NCI-H2171 (cell line): ENCODE data around the gene SEMA5B.

Source experiments
- DNase-seq: peaks from one replicate; lab custom pipeline; 2025; lab: John Stamatoyannopoulos, UW

Gene SEMA5B

DNA sequence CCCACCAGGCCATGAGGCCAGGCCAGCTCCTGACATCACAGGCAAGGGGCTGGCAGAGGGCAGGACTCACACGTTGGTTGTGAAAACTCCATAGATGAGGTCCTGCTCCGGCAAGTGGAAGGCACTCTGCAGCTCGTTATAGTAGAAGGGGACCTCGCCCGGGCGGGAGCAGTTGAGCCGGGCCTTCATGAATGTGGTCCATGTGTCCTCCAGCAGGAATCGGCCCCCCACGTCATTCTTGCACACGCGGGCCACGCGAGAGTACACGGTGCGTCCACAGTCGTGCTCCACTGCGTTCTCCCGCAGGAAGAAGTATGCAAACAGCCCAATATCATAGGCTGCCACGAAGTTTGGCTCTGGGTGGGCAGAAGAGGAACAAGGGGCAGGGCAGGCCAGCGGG, 101.2 kb downstream of the SEMA5B start:
- no peak for DNase-seq

DNA sequence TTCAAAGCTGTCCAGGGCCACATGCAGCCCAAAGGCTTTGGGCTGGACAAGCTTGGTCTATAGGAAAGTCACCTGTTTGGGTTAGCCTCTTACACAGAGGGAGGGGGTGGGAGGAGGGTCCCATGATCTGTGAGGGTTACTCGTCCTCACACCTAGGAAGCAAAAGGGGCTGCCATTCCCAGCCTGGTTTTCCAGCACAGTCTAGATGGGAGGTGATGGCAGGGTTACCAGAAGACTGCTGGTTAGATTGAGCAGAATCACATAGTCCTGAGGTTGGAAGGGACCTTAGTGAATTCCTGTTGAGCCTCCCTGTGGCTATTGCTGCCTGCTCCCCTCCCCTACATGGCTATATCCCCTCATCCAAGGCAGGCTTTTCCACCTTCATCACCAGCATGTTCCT, 101.8 kb downstream of the SEMA5B start:
- DNase-seq = no peak

DNA sequence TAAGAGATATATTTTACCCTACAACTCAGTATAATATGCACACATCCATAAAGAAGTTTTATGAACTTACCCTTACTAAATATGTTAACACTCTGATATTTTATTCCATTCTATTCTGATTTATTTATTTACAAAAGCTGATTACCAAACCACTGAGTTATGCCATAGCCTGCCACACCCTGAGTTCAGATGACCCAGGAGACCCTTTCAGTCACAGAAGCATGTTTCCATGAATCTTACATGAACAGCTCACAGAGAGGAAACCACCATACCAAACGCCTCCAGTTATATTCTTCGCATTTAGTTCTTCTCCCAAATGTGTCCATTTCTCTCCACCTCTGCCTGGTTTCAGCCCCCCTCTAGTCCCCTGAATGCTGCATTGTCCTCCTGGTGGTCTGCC, 103.5 kb downstream of the SEMA5B start:
- DNase-seq = no peak

DNA sequence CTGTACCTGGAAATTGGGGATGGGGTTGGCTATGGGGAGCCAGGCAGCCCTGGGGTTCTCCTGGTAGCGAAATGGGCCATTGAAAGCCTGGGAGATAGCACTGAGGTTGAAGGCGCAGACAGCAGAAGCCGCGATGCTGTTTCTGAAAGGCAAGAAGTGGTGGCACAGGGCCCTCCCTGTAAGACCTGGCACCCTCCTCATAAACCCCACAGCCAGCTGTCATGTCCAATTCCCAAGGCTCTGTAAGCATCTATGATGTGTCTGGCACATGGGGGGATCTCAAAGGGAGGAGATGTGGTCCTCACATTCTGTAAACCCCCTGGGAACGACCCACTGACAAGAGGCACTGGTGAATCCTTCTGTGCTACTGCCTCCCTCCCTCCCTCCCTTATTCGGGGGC, 104.0 kb downstream of the SEMA5B start:
- no peak for DNase-seq

DNA sequence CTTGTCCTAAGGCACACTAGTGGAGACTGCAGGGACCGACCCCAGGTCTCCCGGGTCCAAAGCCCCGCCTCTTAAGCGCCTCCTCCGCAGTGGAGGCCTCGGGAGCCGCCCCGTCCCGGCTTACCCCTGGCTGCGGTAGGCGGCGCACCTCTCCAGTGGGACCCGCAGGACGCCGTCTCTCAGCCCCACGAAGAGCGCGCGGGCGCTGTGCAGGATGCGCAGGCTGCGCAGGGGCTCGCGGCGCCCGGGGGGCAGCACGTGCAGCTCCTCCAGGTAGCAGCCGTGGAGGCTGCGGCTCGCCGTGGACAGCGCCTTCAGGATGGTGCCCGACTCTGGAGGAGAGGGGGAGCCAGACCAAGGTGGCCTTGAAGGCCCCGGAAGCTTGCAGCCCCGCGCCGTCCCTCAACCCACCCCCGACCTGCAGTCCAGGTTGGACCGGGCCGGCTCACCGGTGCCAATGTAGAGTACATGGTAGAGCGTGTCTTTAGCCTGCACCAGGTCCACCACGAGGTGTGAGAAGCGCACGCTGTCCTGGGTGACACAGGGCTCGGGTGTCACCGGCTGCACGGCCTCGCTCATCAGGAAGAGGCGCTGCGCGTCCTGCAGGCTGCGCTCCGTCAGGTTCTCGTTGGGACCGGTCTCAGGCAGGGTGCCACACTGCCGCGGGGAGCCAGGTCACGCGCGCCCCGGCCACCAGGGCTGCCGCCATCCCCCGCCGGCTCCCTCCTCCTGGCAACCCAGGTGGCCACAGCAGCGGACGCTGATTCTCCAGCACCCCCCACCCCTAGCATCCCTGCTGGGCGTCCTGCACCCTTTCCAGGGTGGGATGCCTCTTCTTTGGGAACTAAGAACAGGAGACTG, 105.5 kb downstream of the SEMA5B start:
- no peak for DNase-seq

DNA sequence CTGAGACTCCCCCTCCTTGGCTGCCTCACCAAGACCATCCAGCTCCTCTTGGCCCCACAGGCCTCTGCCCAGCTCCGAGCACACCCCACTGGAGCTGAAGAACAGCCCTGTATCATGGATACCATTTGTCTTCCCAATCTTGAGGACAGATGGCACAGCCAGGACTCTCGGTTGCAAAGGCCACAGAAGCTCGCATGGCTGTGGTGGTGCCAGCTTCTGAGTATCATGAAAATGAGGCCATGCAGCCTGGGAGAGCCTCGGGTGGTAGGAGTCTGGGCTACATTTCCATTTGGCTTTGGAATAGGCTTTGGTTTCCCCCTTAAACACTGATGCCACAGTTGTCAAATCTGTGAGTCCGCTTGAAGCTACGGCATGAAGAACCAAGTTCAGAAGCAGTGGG, 106.6 kb downstream of the SEMA5B start:
- no peak for DNase-seq

DNA sequence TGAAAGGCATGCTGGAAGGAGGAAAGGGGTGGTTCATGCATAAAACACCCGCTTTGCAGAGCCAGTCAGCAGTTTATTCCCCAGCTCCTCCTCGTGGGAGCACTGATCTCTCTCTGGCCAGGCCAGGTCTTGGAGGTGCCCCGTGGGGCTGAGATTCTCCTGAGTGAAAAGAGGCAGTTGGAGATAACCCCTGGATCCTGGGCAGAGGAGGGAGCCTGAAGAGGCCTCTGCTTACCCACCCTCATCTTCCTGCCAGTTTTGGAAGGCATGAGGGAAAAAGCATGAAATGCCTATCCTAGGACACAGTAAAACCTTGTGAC, 108.3 kb downstream of the SEMA5B start:
- DNase-seq = no peak

DNA sequence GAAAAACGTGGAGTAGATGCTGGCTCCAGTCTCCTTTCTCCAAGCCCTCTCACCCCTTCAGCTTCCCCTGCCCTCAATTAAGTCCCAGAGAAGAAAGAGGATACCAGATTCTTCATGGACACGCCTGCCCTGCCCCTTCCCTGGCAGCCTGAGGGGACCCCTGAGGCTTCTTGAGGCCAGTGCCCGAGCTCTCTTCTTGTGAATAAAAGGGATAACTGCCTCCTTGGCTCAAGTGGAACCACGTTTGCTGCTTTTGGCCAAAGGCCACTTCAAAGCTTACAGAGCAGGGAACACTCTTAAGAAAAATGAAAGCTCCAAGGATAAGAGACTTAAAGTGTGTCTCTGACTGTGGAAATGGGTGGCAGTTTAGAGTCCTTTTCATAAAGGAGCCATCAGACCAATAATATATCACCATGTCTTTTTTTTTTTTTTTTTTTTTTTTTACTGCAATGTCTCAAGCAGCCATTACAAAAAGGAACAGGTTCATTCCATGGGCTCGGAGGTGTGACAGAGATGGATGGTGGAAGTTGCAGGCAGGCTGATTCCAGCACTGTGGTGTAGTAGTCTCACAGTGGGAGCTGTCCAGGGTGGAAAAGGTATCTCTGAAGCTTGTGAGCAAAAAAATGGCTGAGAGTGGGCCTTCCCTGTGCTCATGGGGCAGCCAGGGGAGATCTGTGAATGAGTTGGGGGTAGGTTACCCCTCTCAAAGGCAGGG, 108.8 kb downstream of the SEMA5B start:
- no peak for DNase-seq

DNA sequence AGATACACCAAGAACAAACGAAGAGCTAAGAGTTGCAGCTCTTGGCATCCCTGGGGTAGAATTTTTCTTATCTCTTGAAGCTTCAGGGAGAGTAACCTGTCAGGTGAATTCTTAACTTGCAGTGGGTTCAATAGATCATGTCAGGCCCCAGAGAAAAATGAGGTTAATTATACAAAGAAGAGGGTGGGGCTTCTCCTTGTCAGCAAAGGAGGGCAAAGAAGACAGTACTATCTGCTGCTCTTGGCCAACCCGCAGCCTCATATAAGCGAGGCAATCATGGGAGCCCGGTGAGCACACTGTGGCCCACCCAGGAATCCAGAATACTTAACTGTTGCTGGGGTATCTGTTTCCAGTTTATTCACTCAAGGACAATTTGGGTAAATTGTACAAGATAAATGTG, 110.2 kb downstream of the SEMA5B start:
- no peak for DNase-seq

DNA sequence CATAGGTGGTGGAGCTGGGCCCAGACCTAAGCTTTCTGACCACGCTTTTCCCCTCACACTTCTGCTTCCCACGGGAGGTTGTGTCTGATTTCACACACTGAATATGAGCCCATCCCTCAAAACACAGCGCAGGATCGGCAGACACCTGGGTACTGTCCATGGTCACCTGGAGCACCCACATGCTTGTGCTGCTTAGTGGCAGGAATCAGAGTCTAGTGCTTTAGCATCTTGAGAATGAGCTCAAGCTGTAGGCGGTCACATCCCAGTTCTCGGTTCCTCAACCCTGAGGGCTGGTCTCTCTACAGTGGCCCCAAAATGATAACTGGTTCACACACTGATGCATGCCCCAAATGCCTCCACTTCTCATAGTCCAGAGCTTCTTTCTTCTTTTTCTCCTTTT, 111.0 kb downstream of the SEMA5B start:
- DNase-seq = no peak

DNA sequence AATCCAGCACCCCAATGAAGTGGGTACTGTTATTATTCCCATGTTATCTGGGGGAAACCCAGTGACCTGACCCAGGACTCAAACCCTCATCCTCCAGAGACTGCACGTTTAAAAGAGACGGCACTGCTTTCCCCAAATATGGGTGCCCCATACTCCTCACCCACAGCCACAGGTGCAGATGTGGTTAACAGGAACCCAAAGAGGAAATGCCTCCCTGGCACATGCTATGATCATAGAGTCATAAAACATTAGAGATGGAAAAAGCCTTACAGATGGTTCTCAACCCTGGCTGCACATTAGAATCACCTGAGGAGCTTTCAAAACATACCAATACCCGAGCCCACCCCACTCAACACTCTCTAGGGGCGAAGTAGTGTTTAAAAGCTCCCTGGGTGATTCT, 111.5 kb downstream of the SEMA5B start:
- DNase-seq = no peak

DNA sequence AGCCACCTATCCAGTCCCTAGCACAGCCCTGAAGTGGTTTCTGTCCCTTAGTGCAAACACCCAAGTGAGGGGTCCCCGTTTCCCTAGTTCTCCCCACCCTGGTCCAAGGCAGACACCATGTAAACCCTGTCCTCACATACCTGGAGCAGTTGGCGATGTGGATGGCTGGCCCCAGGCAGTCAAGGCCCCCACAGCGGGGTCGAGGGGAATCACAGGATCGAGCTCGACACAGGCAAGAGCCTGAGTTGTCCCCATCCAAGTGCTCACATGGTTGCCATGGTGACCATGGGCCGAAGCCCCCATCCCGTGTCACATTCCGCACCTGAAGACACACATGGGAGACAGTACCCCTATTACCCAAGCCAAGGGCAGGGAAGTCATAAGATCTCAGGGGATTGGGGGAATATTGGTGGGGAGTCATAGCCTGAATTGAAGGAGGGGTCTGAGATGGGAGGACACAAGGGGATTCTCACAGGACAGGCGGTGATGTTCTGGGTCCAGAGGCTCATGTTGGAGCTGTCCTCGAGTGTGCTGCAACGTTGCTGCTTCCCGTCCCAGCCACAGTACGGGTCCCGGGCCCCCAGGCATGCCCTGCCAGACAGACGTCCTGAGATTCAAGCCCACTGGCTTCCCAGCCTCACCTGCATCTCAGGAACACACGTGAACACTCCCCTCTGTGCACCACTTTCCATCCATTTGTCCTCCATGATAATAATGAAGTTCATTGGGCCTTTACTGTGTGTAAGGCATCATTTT, 112.1 kb downstream of the SEMA5B start:
- no peak for DNase-seq

DNA sequence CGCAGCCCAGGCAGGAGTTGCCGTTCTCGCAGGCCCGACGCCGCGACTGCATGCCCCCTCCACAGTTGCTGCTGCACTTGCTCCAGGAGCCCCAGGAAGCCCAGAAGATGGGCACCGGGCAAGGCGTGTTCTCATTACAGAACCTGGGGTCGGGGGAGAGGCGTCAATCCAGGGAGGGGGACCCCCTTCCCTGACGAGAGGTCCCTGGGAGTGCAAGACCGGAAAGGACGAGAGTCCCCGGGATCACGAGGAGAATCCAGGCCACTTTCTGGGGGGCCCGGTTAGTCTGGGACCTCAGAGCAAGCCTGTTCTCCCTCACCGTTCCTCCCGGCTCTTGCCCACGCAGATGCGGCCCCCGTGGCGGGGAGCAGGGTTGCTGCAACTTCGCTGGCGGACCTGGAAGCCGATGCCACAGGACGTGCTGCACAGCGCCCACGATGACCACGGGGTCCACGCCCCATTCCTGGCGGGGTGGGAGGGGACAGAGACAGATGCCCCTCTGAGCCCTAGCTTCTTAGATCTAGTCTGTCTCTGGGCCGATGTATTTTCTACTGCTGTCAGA, 113.9 kb downstream of the SEMA5B start:
- DNase-seq = no peak

DNA sequence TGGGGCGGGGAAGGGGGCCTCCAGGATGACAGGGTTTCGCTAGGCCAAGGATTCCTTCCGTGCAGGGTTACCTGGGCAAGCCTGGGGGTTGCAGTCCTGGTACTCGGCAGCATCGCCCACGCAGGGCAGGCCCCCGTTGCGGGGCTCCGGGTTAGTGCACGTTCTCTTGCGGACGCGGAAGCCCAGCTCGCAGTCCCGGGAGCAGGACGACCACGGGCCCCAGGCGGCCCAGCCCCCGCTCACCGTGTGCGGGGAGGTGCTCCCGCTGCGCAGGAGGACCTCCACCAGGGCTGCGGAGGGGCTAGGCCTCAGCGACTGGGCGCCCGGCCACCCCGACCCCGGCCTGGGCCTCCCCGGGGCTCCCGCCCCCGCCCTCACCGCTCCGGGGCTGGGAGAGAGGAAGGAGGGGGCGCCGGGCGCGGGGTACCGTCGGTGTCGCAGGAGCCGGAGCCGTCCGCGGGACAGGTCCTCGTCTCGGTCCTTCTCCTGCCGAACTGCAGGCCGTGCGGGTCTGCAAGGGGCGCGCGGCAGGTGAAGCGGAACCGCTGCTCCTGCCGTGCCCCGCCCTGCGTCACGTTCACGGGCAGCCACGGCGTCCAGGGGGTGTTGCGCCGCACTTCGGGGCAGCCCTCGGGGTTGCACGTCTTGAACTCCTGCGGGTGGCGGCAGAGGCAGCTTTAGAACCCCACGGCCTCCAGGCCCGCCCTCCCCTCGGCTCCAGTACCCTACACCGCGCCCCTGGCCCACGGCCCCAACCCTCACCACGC, 114.6 kb downstream of the SEMA5B start:
- DNase-seq = no peak

DNA sequence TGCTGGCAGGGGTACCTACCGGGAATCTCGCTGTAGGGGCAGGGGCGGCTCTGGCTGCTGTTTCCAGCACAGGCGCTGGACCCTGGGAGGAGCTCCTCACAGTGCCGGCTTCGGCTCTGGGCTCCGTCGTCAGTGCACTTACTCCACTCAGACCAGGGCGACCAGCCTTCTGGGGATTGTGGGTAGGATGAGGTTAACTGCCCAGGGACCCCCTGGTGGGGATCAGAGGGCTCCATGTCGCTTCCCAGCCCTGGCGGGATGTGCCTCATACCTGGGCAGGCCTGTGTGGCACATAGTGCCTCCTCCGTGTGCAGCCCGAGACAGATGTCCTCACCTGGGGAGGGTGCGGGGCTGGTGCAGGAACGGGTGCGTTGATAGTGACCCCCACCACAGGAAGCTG, 115.7 kb downstream of the SEMA5B start:
- no peak for DNase-seq

DNA sequence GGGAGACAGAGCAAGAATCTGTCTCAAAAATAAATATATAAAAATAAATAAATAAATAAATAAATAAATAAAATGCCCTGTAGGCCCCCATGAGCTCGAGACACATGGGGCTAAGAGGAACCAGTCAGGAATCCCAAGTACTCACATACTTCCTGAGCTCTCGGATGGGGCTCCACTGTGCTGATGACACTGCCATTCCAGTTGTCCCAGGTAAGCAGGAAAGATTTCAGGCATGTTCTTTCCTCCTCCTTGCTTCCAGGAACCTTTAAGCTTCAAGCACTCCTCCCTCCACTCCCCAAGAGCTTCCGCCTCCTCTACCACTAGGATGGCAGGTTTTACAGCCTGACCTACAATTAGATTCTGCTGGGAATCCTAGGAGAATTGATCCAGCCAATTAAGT, 119.3 kb downstream of the SEMA5B start:
- DNase-seq = no peak

DNA sequence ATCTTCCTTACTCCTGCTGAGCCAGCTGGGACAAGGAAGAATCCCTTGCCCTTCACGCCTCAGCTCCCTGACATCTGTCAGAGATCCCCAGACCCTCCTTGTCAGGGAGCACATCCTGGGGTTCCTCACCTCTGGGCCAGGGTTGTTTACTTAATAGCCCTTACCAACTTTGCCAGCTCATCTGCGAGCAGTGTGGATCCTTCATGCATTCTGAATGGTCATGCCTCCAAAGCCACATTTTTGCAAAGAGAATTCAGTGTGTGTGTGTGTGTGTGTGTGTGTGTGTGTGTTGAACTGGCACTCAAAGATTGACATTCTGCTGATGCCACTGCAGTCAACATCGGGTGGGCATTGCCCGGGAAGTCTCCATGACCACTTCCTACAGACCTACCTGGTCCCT, 120.1 kb downstream of the SEMA5B start:
- no peak for DNase-seq

DNA sequence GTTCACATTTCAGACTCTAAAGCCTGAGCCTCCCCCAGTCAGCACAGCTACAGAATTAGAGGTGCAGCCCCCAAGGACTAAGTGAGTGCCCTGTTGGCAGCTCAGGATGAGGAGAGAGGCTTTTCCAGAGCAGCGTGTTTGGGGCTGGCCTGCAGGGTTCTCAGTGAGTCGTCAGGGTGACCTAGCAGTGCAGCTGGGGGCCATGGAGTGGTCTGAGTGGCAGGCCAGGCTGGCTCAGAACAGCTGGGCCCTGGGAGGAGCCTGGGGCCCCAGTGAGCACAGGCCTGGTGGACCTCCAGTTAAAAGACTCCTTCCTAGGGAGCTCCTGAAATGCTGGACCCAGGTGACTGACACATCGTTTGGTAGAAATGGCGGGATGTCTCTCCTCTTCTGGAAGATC, 124.4 kb downstream of the SEMA5B start:
- DNase-seq = no peak

DNA sequence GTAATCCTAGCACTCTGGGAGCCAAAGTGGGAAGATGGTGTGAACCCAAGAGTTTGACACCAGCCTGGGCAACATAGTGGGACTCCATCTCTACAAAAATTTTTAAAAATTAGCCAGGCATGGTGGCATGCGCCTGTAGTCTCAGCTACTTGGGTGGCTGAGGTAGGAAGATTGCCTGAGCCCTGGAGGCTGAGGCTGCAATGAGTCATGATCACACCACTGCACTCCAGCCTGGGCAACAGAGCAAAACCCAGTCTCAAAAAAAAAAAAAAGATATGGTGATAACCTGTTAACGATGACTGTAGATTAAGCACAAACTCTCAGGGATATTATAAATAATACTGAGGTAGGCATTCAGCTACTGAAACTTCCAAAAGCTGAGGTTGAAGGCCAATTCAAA, 125.2 kb downstream of the SEMA5B start:
- DNase-seq = no peak

DNA sequence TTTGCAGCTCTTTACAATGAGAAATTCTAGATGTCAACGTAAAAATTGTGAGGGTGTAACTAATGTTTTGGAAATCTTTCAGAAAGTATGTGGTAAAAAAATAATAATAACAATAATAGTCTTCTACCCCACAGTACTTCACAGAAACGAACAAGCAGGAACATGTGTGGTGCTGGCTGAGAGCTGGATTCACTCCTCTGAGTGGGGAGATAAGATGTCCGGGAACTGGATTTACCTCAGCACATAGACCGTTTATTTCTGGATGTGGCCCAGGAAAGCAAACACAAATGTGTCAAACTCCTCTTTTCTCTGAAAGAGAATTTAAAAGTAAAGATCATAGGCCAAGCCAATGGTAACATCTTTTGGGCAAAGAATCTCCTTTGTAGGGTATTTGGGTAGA, 129.3 kb downstream of the SEMA5B start:
- no peak for DNase-seq

DNA sequence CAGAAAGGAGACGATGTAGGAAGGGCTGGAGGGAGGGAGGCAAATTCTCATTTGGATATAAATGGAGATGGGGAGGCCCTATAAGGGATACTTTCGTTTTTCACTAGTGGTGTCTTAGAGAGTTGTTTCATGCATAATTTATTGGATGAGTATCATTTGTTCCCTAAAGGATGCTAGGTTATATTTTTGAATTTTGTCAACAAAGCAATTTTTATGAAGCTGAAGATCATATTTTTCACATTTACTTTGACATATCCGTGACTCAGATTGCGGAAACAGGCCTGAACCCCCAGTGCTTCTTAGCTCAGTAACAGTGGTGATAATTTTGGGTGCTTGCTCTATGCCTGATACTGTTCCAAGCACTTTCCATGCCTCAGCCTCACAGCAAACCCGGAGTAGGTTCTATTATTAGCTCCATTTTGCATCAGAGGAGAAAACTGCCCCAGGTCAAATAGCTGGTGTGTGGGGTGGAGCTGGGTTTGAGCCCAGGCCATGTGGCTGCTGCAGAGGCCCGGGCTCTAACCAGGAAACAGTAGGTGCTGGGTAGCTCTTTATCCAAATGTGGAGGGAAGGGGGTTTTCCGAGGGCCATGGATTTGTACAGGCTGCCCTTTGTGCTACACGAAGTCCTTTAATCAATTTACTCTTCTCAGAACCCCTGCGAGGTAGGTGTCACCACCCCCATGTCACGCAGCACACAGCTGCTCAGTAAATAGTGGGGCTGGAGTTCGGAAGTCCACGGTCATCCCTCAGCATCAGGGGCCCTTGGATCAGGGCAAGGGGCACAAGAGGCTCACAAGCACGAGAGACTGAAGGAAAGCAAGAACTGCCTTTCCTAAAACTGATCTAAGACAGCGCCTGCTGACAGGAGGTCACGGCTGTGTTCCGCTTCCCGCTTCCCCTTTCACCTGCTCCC, 133.6 kb downstream of the SEMA5B start:
- DNase-seq = no peak
